Esophagus muscularis mucosa (tissue), 4 donors: ENCODE measurements around the gene ETNK1.

ENCODE experiments used
- EP300 ChIP-seq: sonication (generic); formaldehyde crosslinking; IDR thresholded peaks from one replicate; pipeline ENCODE4 v1.6.1; 2017; ENCODE audit warnings: antibody characterized with exemption
- POLR2A ChIP-seq: fragments of 450-650 bp; IDR thresholded peaks from one replicate; pipeline ENCODE4 v1.6.1; 2017; ENCODE audit warnings: antibody characterized with exemption, moderate library complexity, mild to moderate bottlenecking, low read depth
- POLR2AphosphoS5 ChIP-seq, 2 donors: sonication (generic); formaldehyde crosslinking; IDR thresholded peaks; one replicate each; pipeline ENCODE4 v1.6.1; 2017; ENCODE audit warnings: antibody characterized with exemption in 2 of 2
- TF ChIP-seq, protein P1 (sequence below), 3 experiments: fragments of 200-600 bp in 2 of 3; fragments of 450-650 bp in 1 of 3; sonication (generic) in 2 of 3; IDR thresholded peaks; one replicate each; pipeline ENCODE4 v1.5.1; 2017 to 2019; ENCODE audit warnings: antibody characterized with exemption in 3 of 3, mild to moderate bottlenecking in 2 of 3, moderate library complexity in 1 of 3

DNA sequence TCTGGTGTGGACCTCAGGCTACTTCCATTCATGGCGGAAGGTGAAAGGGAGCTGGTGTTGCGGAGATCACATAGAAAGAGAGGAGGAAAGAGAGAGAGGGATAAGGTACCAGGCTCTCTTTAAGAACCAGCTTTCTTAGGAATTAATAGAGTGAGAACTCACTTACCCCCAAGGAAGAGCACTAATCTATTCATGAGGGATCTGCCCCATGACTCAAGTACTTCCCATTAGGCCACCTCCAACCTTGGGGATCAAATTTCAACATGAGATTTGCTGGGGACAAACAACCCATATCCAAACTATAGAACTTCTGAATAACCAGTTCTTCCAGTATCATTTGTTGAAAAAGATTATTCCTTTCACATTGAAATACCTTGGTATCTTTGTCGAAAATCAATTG lies 46.6 kb upstream of the ETNK1 start:
- TF ChIP-seq, protein P1, sequence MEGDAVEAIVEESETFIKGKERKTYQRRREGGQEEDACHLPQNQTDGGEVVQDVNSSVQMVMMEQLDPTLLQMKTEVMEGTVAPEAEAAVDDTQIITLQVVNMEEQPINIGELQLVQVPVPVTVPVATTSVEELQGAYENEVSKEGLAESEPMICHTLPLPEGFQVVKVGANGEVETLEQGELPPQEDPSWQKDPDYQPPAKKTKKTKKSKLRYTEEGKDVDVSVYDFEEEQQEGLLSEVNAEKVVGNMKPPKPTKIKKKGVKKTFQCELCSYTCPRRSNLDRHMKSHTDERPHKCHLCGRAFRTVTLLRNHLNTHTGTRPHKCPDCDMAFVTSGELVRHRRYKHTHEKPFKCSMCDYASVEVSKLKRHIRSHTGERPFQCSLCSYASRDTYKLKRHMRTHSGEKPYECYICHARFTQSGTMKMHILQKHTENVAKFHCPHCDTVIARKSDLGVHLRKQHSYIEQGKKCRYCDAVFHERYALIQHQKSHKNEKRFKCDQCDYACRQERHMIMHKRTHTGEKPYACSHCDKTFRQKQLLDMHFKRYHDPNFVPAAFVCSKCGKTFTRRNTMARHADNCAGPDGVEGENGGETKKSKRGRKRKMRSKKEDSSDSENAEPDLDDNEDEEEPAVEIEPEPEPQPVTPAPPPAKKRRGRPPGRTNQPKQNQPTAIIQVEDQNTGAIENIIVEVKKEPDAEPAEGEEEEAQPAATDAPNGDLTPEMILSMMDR (IDR thresholded peaks at IDR 0.05): no peak
- TF ChIP-seq POLR2AphosphoS5 (IDR thresholded peaks at IDR 0.05) (no peak), POLR2A (no peak), EP300 (no peak)
